HG03097 (cell line): ENCODE data around the gene EDARADD.
"Not testable (repeated sequence)": the region's sequence is repeated elsewhere in the genome, so short reads cannot be mapped to it uniquely, and the experiment has no call there.

Experiments
- ATAC-seq: cut with Tn5 transposase; IDR thresholded peaks from one replicate; pipeline ENCODE4 v1.9.1; 2021; ENCODE audit not compliant: unreplicated experiment, low FRiP score

Gene EDARADD

DNA sequence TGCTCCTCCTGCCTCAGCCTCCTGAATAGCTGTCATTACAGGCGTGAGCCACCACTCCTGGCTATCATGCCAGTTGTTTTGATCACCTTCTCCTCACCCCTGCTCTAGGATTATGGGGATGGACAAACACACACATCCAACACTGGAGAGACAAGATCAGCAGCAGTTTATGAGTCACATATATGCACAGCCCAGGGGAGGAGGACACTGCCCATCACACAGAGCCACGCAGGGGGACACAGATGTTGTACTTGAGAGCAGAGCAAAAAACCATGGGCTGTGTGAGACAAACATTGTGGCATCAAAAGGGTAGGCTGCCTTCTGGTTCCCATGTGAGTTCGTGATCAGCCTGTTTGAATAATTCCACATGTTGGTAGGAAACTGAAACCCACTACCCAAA is 32.1 kb downstream of the EDARADD start:
- no peak for ATAC-seq

- ATAC-seq: peak; percentile 40
These were observed 35.7 kb downstream of the EDARADD start for GRCh38 chr1:236429715-236430274.

GRCh38 chr1:236433819-236434315 is 39.8 kb downstream of the EDARADD start:
- ATAC-seq: no peak

DNA sequence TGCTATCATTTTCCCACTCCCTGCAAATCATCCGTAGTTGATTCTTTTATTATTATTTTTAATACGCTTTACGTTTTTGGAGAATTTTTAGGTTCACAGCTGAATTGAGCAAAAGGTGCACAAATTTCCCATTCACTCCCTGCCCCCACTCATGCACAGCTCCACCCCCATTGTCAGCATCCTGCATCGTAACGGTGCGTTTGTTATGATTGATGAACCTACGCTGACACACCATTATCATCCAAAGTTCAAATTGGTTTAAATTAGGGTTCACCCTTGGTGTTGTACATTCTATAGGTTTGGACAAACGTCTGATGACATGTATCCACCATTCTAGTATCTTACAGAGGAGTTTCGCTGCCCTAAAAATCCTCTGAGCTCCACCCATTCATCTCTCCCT is 44.5 kb downstream of the EDARADD start:
- no peak for ATAC-seq

- no peak for ATAC-seq
These were observed 46.3 kb downstream of the EDARADD start for GRCh38 chr1:236440373-236440772.

DNA sequence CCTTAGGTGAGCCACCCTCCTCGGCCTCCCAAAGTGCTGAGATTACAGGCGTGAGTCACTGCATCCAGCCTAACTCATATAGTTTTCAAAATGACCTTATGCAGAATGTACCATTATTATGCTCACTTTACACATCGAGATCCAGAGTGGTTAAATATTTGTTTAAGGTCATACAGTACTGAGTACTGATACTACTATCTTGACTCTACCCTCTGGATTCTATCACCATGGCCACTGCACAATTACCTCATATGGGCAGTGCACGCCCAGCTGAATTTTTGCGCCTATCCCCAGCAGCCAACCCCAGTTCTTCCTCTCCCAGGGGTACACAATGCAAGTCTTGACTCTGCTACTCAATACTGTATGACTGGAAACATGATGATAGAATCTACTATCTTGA is 56.7 kb downstream of the EDARADD start:
- no peak for ATAC-seq

GRCh38 chr1:236451796-236452373 is 57.8 kb downstream of the EDARADD start:
- ATAC-seq: no peak

DNA sequence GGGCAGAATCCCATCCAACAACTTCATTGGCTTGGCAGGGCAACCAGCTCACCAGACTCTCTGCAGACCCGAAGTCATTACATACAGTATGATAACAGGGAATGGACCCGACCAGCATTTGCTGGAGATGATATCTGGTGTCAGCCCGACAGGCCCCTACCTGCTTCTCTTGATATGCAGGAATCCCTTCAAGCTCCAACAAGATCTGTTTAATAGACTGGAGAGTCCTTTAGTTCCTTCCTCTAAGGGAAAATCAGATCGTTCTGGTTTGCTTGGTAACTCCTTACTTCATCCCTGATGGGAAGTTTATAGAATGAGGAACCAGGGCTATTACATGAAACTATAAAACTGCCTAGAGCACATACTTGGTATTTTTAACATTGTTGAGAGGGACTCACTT is 61.2 kb downstream of the EDARADD start:
- no peak for ATAC-seq

- no peak for ATAC-seq
These were observed 63.7 kb downstream of the EDARADD start for GRCh38 chr1:236457775-236458174.

- no peak for ATAC-seq
These were observed 64.9 kb downstream of the EDARADD start for GRCh38 chr1:236458996-236459395.

DNA sequence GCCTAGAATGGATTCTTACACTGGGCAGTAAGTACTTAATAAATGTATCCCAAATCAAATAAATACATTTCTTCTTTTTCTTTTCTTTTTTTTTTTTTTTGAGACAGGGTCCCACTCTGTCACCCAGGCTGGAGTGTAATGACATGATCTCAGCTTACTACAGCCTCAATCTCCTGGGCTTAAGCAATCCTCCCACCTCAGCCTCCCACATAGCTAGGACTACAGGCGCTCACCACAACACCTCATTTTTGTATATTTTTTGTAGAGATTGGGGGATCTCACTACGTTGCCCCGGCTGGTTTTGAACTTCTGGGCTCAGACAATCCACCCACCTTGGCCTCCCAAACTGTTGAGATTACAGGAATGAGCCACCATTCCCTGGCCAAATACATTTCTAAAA is 66.0 kb downstream of the EDARADD start:
- no peak for ATAC-seq

GRCh38 chr1:236464197-236464596 is 70.1 kb downstream of the EDARADD start:
- not testable (repeated sequence) for ATAC-seq

DNA sequence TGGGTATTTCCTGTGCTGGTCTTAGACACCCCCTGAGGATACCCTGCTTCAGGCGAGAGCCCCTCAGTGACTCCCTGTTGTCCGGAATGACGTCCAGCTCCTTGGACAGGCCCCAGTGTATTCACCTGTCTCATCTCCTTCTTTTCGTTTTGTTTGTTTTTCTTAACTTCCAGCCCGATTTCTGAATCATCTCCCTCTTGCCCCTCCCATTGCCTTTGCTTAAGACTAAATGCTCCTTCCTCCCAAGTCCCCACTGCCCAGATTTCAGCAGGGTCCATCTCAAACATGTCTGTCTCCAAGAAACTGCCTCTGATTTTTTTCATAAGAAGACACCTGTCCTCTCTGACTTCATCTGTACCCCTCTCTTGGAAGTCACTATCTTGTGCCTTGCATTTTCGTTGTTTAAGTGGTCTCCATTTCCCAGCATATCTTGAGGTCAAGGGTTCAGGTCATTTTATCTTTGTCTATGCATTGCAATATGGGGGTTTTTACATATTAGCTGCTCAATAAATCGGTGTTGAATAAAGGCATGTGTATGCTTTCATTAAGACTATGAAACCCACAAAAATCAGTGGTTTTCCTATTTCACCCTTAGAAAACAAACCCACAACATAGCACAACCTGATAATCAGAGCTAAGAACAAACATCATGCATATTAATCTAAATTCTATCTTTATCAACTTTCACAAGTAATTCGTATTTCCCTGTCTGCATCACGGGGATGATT is 71.3 kb downstream of the EDARADD start:
- peak; percentile 35 for ATAC-seq

- peak; percentile 81 for ATAC-seq
These were observed 71.8 kb downstream of the EDARADD start for GRCh38 chr1:236465959-236466303.

DNA sequence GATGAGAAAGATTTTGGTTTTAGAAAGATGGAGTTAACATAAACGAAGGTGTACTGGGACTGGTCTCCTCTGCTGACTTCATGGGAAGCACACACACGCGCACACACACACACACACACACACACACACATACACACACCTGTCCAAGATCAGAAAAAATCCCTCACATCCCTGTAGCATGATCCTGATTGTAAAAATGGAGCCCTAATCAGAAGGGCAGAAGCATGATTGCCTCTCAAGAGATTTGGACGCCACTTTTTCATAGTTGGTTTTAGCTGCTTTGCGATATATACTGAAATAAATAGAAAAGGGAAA is 73.2 kb downstream of the EDARADD start:
- no peak for ATAC-seq

DNA sequence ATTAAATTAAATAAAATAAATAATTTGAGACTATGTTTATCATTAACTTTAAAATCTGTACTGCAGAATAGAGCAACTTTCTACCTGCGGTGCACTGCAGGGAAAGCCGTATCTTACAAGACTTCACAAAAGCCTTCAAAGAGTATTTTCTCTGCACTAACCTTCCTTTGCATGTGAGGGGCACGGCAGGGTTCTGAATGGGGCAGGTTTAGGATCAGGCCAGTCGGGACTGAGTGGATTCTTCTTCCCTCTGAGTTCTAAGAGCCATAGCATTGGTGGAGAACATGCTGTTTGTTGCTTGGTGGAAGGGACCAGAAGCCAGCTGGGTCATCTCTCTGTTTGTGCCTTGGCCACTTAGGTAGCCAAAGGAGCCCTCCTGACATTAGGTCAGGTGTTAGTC is 74.5 kb downstream of the EDARADD start:
- no peak for ATAC-seq

DNA sequence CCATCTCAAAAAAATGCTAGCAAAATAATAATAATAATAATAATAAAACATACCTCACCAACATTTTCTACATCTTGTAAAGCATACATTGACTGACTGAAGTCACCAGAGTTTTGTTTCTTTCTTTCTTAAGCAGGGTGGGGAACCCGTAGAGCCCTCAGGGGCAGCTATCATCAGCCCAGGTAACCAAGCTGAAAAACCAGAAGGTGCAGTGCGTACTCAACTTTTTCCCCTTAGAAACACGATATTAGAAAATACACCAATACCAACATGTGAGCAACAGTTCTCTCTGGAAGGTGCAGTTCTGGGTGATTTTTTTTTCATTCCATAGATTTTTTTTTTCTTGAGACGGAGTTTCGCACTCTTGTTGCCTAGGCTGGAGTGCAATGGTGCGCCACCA is 75.4 kb downstream of the EDARADD start:
- ATAC-seq: no peak

DNA sequence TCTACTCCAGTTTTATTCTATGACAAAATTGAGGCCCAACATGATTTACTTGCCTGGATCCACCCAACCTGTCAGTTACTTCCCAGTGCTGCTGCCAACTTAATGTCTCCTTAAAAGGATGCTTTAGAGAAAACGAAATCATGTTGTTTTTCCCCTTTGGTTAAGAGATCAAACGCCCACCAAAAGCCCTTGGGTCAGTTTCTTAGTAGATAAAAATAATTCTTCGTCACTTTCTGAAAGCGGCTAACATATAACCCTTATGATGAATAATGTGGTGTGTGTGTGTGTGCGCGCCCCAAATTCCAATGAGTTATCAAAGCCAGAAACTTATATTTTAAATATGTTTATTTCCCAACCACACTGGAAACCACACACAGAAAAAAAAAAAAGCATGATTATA is 77.0 kb downstream of the EDARADD start:
- ATAC-seq: no peak

GRCh38 chr1:236471653-236472052 is 77.6 kb downstream of the EDARADD start:
- no peak for ATAC-seq

- ATAC-seq: no peak
These were observed 79.0 kb downstream of the EDARADD start for GRCh38 chr1:236472850-236473788.

DNA sequence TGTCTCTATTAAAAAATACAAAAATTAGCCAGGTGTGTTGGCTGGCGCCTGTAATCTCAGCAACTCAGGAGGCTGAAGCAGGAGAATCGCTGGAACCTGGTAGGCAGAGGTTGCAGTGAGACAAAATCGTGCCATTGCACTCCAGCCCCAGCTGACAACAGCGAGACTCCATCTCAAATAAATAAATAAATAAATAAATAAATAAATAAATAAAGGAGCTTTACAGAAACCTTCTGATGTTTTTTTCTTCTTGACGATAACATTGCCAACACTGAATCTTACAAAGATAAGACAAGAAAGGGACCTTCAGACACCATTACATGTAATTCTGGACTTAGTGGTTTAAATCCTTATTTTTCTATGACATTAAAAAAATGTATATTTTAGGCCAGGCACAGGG is 81.9 kb downstream of the EDARADD start:
- ATAC-seq: no peak
